ENCODE data around the gene NELL2. TPM values are rescaled to one million over a fixed set of nuclear protein-coding genes. Genes with fewer than 3 reads are reported as not detected.

Gene NELL2
- total and polyA plus RNA-seq, 8 donors = 0.27 to 0.79 (median 0.71) TPM

DNA sequence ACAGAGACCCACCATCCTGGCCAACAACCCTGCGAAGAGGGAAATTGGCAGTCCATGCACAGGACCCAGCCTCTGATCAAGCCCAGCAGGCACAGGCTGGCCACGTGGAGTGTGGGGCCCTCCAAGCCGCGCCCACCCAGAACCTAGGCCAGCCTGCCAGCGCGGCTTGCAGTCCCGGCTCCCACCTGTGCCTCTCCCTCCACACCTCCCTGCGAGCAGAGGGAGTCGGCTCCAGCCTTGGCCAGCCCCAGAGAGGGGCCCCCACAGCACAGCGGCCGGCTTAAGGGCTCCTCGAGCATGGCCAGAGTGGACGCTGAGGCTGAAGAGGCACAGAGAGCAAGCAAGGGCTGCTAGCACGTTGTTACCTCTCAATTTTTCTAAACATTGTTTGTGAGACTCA is 373.4 kb downstream of the NELL2 start:
- Histone ChIP-seq H3K4me1 (no peaks in the 10 kb centered on the region), H3K36me3 (no peaks in the 10 kb centered on the region), H3K27ac (no peak overlapping the region), H3K27me3 (no peaks in the 10 kb centered on the region), H3K9me3 (no peaks in the 10 kb centered on the region), H3K4me3 (no peak overlapping the region)
- FAIRE-seq (no peak), DNase-seq (peak in 1 of 6 donors; percentile 46), ATAC-seq (no peak)
- WGBS, 2 donors = 73 to 83% methylated on average over 14 of the region's 14 CpGs
- TF ChIP-seq CTCF (IDR thresholded peaks at IDR 0.05) = no peak
- intact Hi-C loops (cut with DNase I) = no loop called here

DNA sequence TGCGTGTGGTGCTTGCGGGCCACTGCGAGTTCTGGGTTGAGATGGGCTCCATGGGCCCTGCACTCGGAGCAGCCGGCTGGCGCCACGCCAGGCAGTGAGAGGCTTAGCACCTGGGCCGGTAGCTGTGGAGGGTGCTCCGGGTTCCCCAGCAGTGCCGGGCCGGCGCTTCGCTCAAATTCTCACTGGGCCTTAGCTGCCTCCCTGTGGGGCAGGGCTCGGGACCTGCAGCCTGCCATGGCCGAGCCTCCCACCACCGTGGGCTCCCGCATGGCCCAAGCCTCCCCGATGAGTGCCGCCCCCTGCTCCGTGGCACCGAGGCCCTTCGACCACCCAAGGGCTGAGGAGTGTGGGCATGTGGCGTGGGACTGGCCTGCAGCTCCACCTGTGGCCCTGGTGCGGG is 375.7 kb downstream of the NELL2 start:
- no peak for ATAC-seq
- no peak overlapping the region for H3K4me3 ChIP-seq
- H3K36me3 ChIP-seq = no peaks in the 10 kb centered on the region
- no peaks in the 10 kb centered on the region for H3K9me3 ChIP-seq
- 88 to 94% methylated on average over 24 of the region's 24 CpGs for WGBS, 2 donors
- no peak for FAIRE-seq
- peak in 3 of 6 donors; percentile 25 to 75 (median 59) for DNase-seq
- no peak overlapping the region for H3K27ac ChIP-seq
- H3K27me3 ChIP-seq = no peaks in the 10 kb centered on the region
- no peak for TF ChIP-seq CTCF (IDR thresholded peaks at IDR 0.05)
- intact Hi-C loops (cut with DNase I) = no loop called here
- H3K4me1 ChIP-seq = no peaks in the 10 kb centered on the region

DNA sequence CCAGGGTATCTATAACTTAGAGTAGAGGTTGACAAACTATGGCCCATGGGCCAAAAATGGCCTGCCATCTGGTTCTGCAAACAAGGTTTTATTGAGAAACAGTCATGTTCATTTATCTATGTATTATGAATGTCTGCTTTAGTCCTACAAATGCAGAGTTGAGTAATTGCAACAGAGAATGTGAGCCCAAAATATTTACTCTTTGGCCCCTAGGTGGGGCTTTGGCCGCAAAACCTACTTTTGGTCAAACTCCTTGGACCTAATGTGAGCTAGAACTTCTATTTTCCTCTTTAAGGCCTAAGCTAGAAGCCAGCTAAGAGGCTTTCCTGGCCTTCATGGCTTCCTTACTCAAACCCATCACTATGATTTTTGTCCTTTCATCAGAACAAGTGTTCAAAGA is 379.1 kb downstream of the NELL2 start:
- intact Hi-C loops (cut with DNase I) = no loop called here
- 62 to 79% methylated on average over 1 of the region's 1 CpG for WGBS, 2 donors
- H3K27ac ChIP-seq = no peak overlapping the region
- no peaks in the 10 kb centered on the region for H3K27me3 ChIP-seq
- no peak for FAIRE-seq
- no peak overlapping the region for H3K4me3 ChIP-seq
- no peak for ATAC-seq
- H3K36me3 ChIP-seq = no peaks in the 10 kb centered on the region
- DNase-seq = no peak
- TF ChIP-seq CTCF (IDR thresholded peaks at IDR 0.05) = no peak
- no peaks in the 10 kb centered on the region for H3K9me3 ChIP-seq
- no peaks in the 10 kb centered on the region for H3K4me1 ChIP-seq

DNA sequence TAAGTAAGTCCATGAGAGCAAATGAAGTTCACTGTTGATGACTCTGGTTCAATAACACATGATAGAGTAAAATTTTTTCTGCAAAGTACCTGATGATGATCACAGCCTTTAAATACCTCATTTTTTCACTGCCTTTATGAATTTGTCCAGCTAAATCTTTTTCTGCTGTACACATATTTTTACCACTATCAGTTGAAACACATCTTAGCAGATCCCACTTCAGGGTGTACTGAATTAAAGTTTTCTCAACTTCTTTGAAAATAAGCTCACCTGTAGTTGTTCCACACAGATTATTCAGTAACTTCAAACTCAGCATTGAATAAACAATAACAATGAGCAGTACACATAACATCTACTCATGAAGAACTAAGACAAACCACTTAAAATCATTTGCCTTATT is 385.9 kb downstream of the NELL2 start:
- DNase-seq (no peak), FAIRE-seq (no peak), ATAC-seq (no peak)
- intact Hi-C loops (cut with DNase I) = no loop called here
- no peaks in the 10 kb centered on the region for H3K4me1 ChIP-seq
- H3K4me3 ChIP-seq = no peak overlapping the region
- no peaks in the 10 kb centered on the region for H3K36me3 ChIP-seq
- H3K9me3 ChIP-seq = no peaks in the 10 kb centered on the region
- TF ChIP-seq CTCF (IDR thresholded peaks at IDR 0.05) = no peak
- H3K27ac ChIP-seq = no peak overlapping the region
- H3K27me3 ChIP-seq = no peaks in the 10 kb centered on the region

- no peaks in the 10 kb centered on the region for H3K9me3 ChIP-seq
- H3K4me3 ChIP-seq = no peak overlapping the region
- H3K27ac ChIP-seq = no peak overlapping the region
- FAIRE-seq = no peak
- no peaks in the 10 kb centered on the region for H3K4me1 ChIP-seq
- 70 to 77% methylated on average over 3 of the region's 3 CpGs for WGBS, 2 donors
- ATAC-seq = no peak
- no peak for DNase-seq
- H3K27me3 ChIP-seq = no peaks in the 10 kb centered on the region
- intact Hi-C loops (cut with DNase I) = no loop called here
- TF ChIP-seq CTCF (IDR thresholded peaks at IDR 0.05) = no peak
- no peaks in the 10 kb centered on the region for H3K36me3 ChIP-seq
These were observed 387.9 kb downstream of the NELL2 start for GRCh38 chr12:44488180-44488579.
